Measurements from ENCODE around the gene TMPRSS6. TPM values are rescaled to one million over a fixed set of nuclear protein-coding genes. Genes with fewer than 3 reads are reported as not detected.

The TMPRSS6 gene
- total RNA-seq, 2 experiments from 2014 or later, result 0.50 to 0.73 TPM

- POLR2A ChIA-PET, result no interaction called here
- Mint-ChIP-seq H3K9me3 (no peaks in the 10 kb centered on the region), H3K27me3 (peaks cover 4% of the 10 kb centered on the region), H3K4me1 (peaks cover 16% of the 10 kb centered on the region), H3K4me3 (no peak overlapping the region), H3K36me3 (ENCODE audit: low read depth) (peaks cover 2% of the 10 kb centered on the region), H3K27ac (no peak overlapping the region)
- DNase-seq, result no peak
- CTCF ChIA-PET, result interaction anchor here (0.6 to 2.2 kb wide), 4 partner anchors 10 to 264 kb away, joined by 3 to 12 read pairs (median 5); no protein-coding TSS in a partner anchor
Observed at GRCh38 chr22:37022483-37023337, 86.8 kb downstream of the TMPRSS6 start.

GRCh38 chr22:37021710-37022482 lies 87.6 kb downstream of the TMPRSS6 start:
- peaks cover 4% of the 10 kb centered on the region for H3K27me3 Mint-ChIP-seq
- H3K27ac Mint-ChIP-seq, result peak overlapping the region; percentile 46
- H3K4me3 Mint-ChIP-seq, result peak overlapping the region; percentile 35
- no peaks in the 10 kb centered on the region for H3K9me3 Mint-ChIP-seq
- peaks cover 16% of the 10 kb centered on the region for H3K4me1 Mint-ChIP-seq
- DNase-seq, result peak; percentile 60
- peaks cover 2% of the 10 kb centered on the region for H3K36me3 Mint-ChIP-seq (ENCODE audit: low read depth)
- POLR2A ChIA-PET, result no interaction called here
- CTCF ChIA-PET, result interaction anchor here (0.6 to 2.2 kb wide), 4 partner anchors 10 to 263 kb away, joined by 3 to 12 read pairs (median 5); no protein-coding TSS in a partner anchor

DNA sequence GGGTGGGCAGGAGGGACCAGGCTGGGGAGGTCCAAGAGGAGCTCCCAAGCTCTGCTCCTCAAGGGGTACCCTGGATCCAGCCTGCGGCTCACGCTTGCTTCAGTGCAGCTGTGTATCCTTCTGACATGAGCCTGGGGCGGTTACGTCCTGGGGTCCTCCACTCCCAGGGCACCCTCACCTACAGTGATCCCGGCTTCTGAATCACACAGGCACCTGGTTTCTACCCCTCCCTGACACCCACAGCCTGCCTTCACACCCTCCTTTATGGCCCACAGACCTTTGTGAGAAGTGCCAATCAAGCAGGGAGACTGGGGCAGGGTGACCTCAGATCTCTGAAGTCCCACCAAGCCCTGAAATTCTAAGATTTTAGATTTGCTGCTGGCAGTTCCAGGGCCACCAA lies 88.5 kb downstream of the TMPRSS6 start:
- Mint-ChIP-seq H3K36me3 (ENCODE audit: low read depth) (peaks cover 2% of the 10 kb centered on the region), H3K27ac (no peak overlapping the region), H3K9me3 (no peaks in the 10 kb centered on the region), H3K27me3 (peaks cover 4% of the 10 kb centered on the region), H3K4me3 (peak overlapping the region; percentile 86), H3K4me1 (peaks cover 16% of the 10 kb centered on the region)
- CTCF ChIA-PET, result interaction anchor here (1.4 to 2.2 kb wide), 3 partner anchors 9 to 24 kb away, joined by 7 to 12 read pairs (median 10); no protein-coding TSS in a partner anchor
- DNase-seq, result no peak
- POLR2A ChIA-PET, result no interaction called here

GRCh38 chr22:37020192-37020479 lies 89.4 kb downstream of the TMPRSS6 start:
- Mint-ChIP-seq H3K27me3 (peaks cover 4% of the 10 kb centered on the region), H3K4me1 (peaks cover 16% of the 10 kb centered on the region), H3K9me3 (no peaks in the 10 kb centered on the region), H3K36me3 (ENCODE audit: low read depth) (peaks cover 2% of the 10 kb centered on the region), H3K4me3 (peak overlapping the region; percentile 86), H3K27ac (peak overlapping the region; percentile 86)
- CTCF ChIA-PET, result interaction anchor here (1.4 kb wide), 1 partner anchor 10 kb away, joined by 10 read pairs; no protein-coding TSS in a partner anchor
- POLR2A ChIA-PET, result no interaction called here
- no peak for DNase-seq

DNA sequence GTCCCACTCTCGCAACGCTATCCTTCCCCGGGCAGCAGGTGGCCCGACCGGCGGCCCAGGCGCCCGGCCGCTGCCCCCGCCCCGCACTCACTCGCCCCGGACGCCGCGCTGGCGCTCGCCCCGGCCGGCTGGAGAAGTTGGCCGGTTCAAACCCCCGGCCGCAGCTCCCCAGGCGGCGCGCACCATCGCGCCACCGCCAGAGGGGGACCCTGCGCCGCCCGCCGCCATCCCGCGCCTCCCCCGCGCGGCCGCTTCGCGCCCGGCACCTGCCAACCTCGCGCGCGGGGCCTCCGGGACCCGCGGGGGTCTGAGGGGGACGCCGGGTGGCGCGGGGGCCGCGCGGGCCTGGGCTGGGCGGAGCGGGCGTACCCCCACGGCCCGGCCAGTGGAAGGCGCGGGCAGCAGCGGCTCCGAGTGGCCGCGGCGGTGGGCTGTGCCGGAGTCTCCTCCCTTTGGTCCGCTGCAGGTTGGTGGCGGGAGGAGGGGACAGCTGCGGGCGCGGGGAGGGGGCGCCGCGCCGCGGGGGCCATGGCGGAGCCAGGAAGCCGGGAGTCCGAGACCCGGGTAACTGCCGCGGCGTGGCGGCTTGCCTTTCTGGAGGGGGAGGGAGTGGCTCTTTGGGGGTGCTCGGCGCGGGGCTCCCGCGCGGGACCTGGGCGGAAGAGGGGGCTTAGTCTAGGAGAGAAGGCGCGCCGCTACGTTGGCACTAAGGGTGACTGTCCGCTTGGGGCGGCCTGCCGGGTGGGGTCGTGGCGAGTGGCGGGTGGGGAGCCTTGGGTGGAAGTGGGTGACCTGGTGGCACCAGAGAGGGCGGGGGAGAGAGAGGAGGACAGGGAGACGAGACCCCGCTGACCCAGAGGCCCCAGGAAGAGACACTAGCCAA lies 90.0 kb downstream of the TMPRSS6 start, which contains the start of the genes MPST and TST:
Gene MPST (plus strand): TSS at position 434 of the 883 bp plus-strand sequence. CDS start 95 bp downstream, at position 529.
Gene TST (minus strand): TSS at position 139 of the 883 bp plus-strand sequence. CDS start 715 bp downstream, outside the sequence.
- Mint-ChIP-seq H3K27ac (peak within 1 kb of the TSS; percentile 86), H3K4me1 (peaks cover 16% of the 10 kb centered on the region), H3K4me3 (peak within 1 kb of the TSS; percentile 86), H3K9me3 (no peaks in the 10 kb centered on the region), H3K27me3 (peaks cover 4% of the 10 kb centered on the region), H3K36me3 (ENCODE audit: low read depth) (no peaks in the 10 kb centered on the region)
- peak; percentile 50 for DNase-seq
- ChIA-PET CTCF (interaction anchor here (0.7 to 1.6 kb wide), 7 partner anchors 10 to 180 kb away, joined by 3 to 10 read pairs (median 3); no protein-coding TSS in a partner anchor), POLR2A (no interaction called here)

DNA sequence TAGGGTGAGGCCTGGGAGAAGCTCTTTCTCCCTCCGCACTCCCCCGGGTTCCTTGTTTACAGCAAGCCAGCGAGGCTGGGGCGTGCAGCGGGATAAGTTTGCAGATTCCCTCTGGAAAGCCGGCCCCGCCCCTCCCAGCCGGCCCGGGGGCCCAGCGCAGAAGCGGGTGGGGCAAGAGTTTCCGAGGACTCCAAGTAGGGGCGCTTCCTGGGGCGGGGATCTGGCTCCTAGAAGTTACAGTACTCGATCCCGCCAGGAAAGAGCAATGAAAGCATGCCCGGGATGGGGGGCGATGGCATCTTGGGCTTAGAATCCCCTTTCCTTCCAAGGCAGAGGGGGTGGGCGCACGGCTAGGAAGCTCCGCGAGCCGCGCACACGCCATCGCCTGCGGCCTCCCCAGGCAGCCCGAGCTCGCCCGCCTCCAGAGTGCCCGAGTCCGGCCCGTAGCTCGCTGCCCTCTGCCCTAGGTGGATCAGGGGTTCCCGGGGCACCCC lies 90.7 kb downstream of the TMPRSS6 start:
- Mint-ChIP-seq H3K36me3 (ENCODE audit: low read depth) (no peaks in the 10 kb centered on the region), H3K4me3 (peak overlapping the region; percentile 71), H3K4me1 (peaks cover 16% of the 10 kb centered on the region), H3K9me3 (no peaks in the 10 kb centered on the region), H3K27me3 (peaks cover 4% of the 10 kb centered on the region), H3K27ac (peak overlapping the region; percentile 83)
- no peak for DNase-seq
- ChIA-PET POLR2A (no interaction called here), CTCF (interaction anchor here (0.7 to 1.6 kb wide), 7 partner anchors 13 to 181 kb away, joined by 3 to 6 read pairs (median 3); no protein-coding TSS in a partner anchor)

DNA sequence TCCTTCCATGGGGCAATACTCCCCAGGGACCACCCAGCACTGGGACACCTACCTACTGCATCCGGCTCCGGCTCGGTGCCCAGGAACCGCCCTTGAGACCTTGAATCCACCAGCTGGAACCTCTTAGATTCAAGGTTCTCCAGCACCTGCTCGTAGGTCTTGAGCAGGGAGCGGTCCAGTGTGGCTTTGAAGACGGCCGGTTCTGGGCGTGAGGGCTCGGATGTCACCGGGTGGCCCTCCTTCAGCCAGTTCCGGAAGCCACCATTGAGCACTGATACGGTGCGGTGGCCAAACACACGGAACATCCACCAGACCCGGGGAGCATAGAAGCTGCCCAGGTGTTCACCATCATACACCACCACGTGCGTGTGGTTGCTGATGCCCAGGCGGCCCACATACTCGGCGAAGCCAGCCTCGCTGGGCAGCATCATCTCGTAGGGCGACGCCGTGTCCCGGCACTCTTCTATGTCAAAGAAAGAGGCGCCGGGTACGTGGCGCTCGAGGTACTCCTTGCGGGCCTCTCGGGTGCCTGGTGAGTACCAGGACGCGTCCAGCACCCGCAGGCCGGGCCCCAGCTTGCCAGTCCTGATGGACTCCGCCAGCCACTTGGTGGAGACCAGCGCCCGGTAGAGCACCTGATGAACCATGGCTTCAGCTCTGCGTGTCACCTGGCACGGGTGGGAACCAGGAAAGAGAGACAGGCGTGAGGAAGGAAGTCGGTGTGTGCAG lies 91.3 kb downstream of the TMPRSS6 start:
- no peaks in the 10 kb centered on the region for H3K36me3 Mint-ChIP-seq (ENCODE audit: low read depth)
- DNase-seq, result no peak
- H3K4me3 Mint-ChIP-seq, result peak overlapping the region; percentile 71
- ChIA-PET CTCF (interaction anchor here (1.1 to 1.6 kb wide), 5 partner anchors 12 to 181 kb away, joined by 3 to 6 read pairs (median 3); no protein-coding TSS in a partner anchor), POLR2A (no interaction called here)
- H3K27ac Mint-ChIP-seq, result peak overlapping the region; percentile 83
- H3K9me3 Mint-ChIP-seq, result no peaks in the 10 kb centered on the region
- H3K27me3 Mint-ChIP-seq, result peaks cover 4% of the 10 kb centered on the region
- peaks cover 16% of the 10 kb centered on the region for H3K4me1 Mint-ChIP-seq

DNA sequence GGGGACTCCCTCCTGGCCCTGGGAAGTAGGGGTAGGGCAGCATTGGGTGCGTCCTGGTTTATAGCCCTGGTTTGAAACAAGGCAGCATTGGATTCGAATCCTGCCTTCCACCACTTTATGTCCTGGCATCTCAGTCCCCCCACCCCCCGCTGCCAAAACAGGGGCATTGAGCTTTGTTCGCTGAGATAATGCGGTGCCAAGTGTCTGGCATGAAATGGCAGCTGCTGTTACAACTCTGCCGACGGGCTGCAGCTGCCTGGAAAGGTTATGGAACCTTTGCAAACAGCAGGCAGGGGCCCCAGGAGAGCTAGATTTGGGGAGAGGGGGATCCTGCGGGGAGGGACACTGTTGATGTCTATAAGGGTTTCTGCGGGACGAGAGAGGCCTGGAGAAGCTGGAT lies 92.2 kb downstream of the TMPRSS6 start:
- Mint-ChIP-seq H3K4me3 (no peak overlapping the region), H3K27ac (no peak overlapping the region), H3K36me3 (ENCODE audit: low read depth) (no peaks in the 10 kb centered on the region), H3K27me3 (peaks cover 4% of the 10 kb centered on the region), H3K9me3 (no peaks in the 10 kb centered on the region), H3K4me1 (peaks cover 16% of the 10 kb centered on the region)
- DNase-seq, result no peak
- ChIA-PET POLR2A (interaction anchor here (0.6 kb wide), 1 partner anchor 53 kb away, joined by 3 read pairs; no protein-coding TSS in a partner anchor), CTCF (interaction anchor here (0.5 to 1.5 kb wide), 3 partner anchors 8 to 244 kb away, joined by 3 read pairs; no protein-coding TSS in a partner anchor)

- Mint-ChIP-seq H3K4me3 (no peak overlapping the region), H3K4me1 (peaks cover 10% of the 10 kb centered on the region), H3K36me3 (ENCODE audit: low read depth) (no peaks in the 10 kb centered on the region), H3K9me3 (no peaks in the 10 kb centered on the region), H3K27me3 (peaks cover 4% of the 10 kb centered on the region), H3K27ac (no peak overlapping the region)
- ChIA-PET POLR2A (interaction anchor here (0.6 kb wide), 1 partner anchor 12 kb away, joined by 3 read pairs; no protein-coding TSS in a partner anchor), CTCF (interaction anchor here (1.2 to 1.5 kb wide), 2 partner anchors 9 to 39 kb away, joined by 3 read pairs; no protein-coding TSS in a partner anchor)
- no peak for DNase-seq
Observed at GRCh38 chr22:37016134-37016910, 93.2 kb downstream of the TMPRSS6 start.

DNA sequence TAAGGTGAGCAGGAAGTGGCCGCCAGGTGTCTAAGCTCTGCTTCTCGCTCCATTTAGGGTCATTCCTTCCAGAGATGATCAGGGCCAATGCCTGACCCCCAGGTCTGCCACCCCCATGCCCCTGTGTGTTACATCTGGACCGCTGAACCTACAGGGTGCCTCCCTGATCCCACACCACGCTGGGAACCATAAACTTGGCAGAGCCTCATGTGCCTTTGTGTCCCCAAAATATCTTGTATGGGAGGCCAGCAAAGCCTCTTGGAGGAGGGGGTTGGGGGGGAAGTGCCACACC lies 94.0 kb downstream of the TMPRSS6 start:
- POLR2A ChIA-PET, result no interaction called here
- no peak for DNase-seq
- CTCF ChIA-PET, result interaction anchor here (1.5 kb wide), 1 partner anchor 38 kb away, joined by 3 read pairs; no protein-coding TSS in a partner anchor
- peaks cover 8% of the 10 kb centered on the region for H3K4me1 Mint-ChIP-seq
- H3K9me3 Mint-ChIP-seq, result no peaks in the 10 kb centered on the region
- no peak overlapping the region for H3K4me3 Mint-ChIP-seq
- peaks cover 2% of the 10 kb centered on the region for H3K27me3 Mint-ChIP-seq
- H3K27ac Mint-ChIP-seq, result no peak overlapping the region
- H3K36me3 Mint-ChIP-seq (ENCODE audit: low read depth), result no peaks in the 10 kb centered on the region

Measured in activated CD4-positive, alpha-beta T cell treated with anti-CD3 and anti-CD28 coated beads, Interleukin-2, amount 10 ng/mL, durations not matched to agents 7 days and 5 days (primary cell).